ENCODE data around the gene CDHR3. TPM values are rescaled to one million over a fixed set of nuclear protein-coding genes. Genes with fewer than 3 reads are reported as not detected.

CDHR3 gene
- total and polyA plus RNA-seq, 9 of the 15 experiments (the other 6 are each of a cell fraction or from before 2014, with no cell fraction given): 0.03 to 0.66 (median 0.24) TPM; not detected in 1

- TF ChIP-seq, protein P1, sequence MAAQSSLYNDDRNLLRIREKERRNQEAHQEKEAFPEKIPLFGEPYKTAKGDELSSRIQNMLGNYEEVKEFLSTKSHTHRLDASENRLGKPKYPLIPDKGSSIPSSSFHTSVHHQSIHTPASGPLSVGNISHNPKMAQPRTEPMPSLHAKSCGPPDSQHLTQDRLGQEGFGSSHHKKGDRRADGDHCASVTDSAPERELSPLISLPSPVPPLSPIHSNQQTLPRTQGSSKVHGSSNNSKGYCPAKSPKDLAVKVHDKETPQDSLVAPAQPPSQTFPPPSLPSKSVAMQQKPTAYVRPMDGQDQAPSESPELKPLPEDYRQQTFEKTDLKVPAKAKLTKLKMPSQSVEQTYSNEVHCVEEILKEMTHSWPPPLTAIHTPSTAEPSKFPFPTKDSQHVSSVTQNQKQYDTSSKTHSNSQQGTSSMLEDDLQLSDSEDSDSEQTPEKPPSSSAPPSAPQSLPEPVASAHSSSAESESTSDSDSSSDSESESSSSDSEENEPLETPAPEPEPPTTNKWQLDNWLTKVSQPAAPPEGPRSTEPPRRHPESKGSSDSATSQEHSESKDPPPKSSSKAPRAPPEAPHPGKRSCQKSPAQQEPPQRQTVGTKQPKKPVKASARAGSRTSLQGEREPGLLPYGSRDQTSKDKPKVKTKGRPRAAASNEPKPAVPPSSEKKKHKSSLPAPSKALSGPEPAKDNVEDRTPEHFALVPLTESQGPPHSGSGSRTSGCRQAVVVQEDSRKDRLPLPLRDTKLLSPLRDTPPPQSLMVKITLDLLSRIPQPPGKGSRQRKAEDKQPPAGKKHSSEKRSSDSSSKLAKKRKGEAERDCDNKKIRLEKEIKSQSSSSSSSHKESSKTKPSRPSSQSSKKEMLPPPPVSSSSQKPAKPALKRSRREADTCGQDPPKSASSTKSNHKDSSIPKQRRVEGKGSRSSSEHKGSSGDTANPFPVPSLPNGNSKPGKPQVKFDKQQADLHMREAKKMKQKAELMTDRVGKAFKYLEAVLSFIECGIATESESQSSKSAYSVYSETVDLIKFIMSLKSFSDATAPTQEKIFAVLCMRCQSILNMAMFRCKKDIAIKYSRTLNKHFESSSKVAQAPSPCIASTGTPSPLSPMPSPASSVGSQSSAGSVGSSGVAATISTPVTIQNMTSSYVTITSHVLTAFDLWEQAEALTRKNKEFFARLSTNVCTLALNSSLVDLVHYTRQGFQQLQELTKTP (IDR thresholded peaks at IDR 0.05; ENCODE audit: low read depth in 1 of 2, partially characterized antibody in 2 of 2): no peak
- TF ChIP-seq ZNF184 (CRISPR knock-in tag; IDR thresholded peaks at IDR 0.05): no peak
- 0 out of 2 replicates have a peak, but pooled peaks have one; percentile 18 for TF ChIP-seq ELF2 (CRISPR knock-in tag; IDR thresholded peaks at IDR 0.05)
Observed at GRCh38 chr7:106070201-106070551, 107.1 kb downstream of the CDHR3 start (continued).

GRCh38 chr7:106070567-106071254 lies 107.6 kb downstream of the CDHR3 start:
- peaks cover 14 to 33% of the 10 kb centered on the region in 2 experiments; a peak in 3 of 5 replicates for H3K27me3 ChIP-seq (ENCODE audit: control insufficient read depth in 2 of 2, insufficient read depth in 2 of 2, low read length in 2 of 2)
- DNase-seq (ENCODE audit: extremely low read depth in 1 of 4, low spot score in 3 of 4) (no peak), FAIRE-seq (no peak), ATAC-seq (no peak)
- H3K79me2 ChIP-seq (ENCODE audit: control insufficient read depth, insufficient read depth, low read length): no peaks in the 10 kb centered on the region
- ChIA-PET POLR2A (interaction anchor here (0.6 to 4.7 kb wide), 5 partner anchors 10 to 326 kb away, joined by 3 to 42 read pairs (median 6); no protein-coding TSS in a partner anchor), CTCF (ENCODE audit: low intra/inter-chr PET ratio) (no interaction called here)
- H3K9me3 ChIP-seq (replicated peaks; ENCODE audit: control insufficient read depth, insufficient read depth, low read depth, low read length): no peaks in the 10 kb centered on the region
- no peak for TF ChIP-seq ATF1 (CRISPR knock-in tag; IDR thresholded peaks at IDR 0.05)
- TF ChIP-seq ATF1 (tag; IDR thresholded peaks at IDR 0.05): no peak
- TF ChIP-seq, protein P2, sequence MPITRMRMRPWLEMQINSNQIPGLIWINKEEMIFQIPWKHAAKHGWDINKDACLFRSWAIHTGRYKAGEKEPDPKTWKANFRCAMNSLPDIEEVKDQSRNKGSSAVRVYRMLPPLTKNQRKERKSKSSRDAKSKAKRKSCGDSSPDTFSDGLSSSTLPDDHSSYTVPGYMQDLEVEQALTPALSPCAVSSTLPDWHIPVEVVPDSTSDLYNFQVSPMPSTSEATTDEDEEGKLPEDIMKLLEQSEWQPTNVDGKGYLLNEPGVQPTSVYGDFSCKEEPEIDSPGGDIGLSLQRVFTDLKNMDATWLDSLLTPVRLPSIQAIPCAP (CRISPR knock-in tag; IDR thresholded peaks at IDR 0.05; ENCODE audit: borderline replicate concordance): no peak
- no peak for TF ChIP-seq DDX20 (tag; IDR thresholded peaks at IDR 0.05; ENCODE audit: low read depth)
- TF ChIP-seq NFIC (IDR thresholded peaks at IDR 0.05): peak; percentile 59
- no peak for TF ChIP-seq GABPB2 (CRISPR knock-in tag; conservative IDR thresholded peaks at IDR 0.05)
- no peaks in the 10 kb centered on the region for H3K36me3 ChIP-seq (ENCODE audit: control insufficient read depth, insufficient read depth, low read length)
- H2AFZ ChIP-seq (ENCODE audit: low read depth, low read length): no peak overlapping the region
- no TSS peak for BruUV-seq (replicated peaks)
- peaks cover 19 to 35% of the 10 kb centered on the region in 2 experiments for H3K4me1 ChIP-seq (replicated peaks in 1 of 2; ENCODE audit: control insufficient read depth in 2 of 2, insufficient read depth in 2 of 2, low read length in 2 of 2)
- in situ Hi-C loops (cut with MboI) (no loop called here), intact Hi-C loops (cut with micrococcal nuclease) (no loop called here)
- no peaks in the 10 kb centered on the region for H3K9me1 ChIP-seq (ENCODE audit: control insufficient read depth, insufficient read depth, low read length)
- no peak overlapping the region for H3K4me3 ChIP-seq
- H3K4me2 ChIP-seq (ENCODE audit: insufficient read depth, low read length): no peak overlapping the region
- no peak overlapping the region for H3K9ac ChIP-seq (ENCODE audit: insufficient read depth in 1 of 2, low read depth in 2 of 2, low read length in 2 of 2)
- H4K20me1 ChIP-seq (replicated peaks; ENCODE audit: control insufficient read depth, insufficient read depth, low read length): peaks cover 8% of the 10 kb centered on the region; the same call in 1 of the 2 replicates
- H3K27ac ChIP-seq (ENCODE audit: extremely low read depth, low read depth, low read length): no peak overlapping the region
- 64% methylated on average over 8 of the region's 8 CpGs for WGBS (ENCODE audit: insufficient coverage, low coverage, missing lambda C conversion rate)

All from K562 (cell line).